HUES64 (cell line): ENCODE data around the gene LPP.

ENCODE experiments used
- H3K27ac ChIP-seq: 2 replicates; pipeline ENCODE4 v1.7.0; 2013; ENCODE audit warnings: low read depth, low read length, inconsistent platforms
- H3K27me3 ChIP-seq: 2 replicates; pipeline ENCODE4 v1.6.1; 2013; ENCODE audit warnings: mild to moderate bottlenecking, low read length; ENCODE audit not compliant: insufficient read depth
- H3K36me3 ChIP-seq: 2 replicates; pipeline ENCODE4 v1.6.1; 2013; ENCODE audit warnings: mild to moderate bottlenecking, low read length; ENCODE audit not compliant: insufficient read depth
- H3K4me1 ChIP-seq: 2 replicates; pipeline ENCODE4 v1.6.1; 2013; ENCODE audit warnings: mild to moderate bottlenecking, low read length, moderate library complexity; ENCODE audit not compliant: insufficient read depth
- H3K4me3 ChIP-seq: 2 replicates; pipeline ENCODE4 v1.5.1; 2013; ENCODE audit warnings: mild to moderate bottlenecking, low read length, moderate library complexity
- H3K9ac ChIP-seq: 2 replicates; pipeline ENCODE4 v1.6.1; 2013; ENCODE audit warnings: mild to moderate bottlenecking, low read depth, low read length
- H3K9me3 ChIP-seq: 2 replicates; pipeline ENCODE4 v1.6.1; 2013; ENCODE audit warnings: low read depth, low read length; ENCODE audit not compliant: insufficient read depth
- WGBS: fragments of 150-250, 120-280 bp; methylation state at CpG from one replicate; pipeline ENCODE4 v1.1.7; 2013; ENCODE audit warnings: missing lambda C conversion rate; 5-methylcytosine and 5-hydroxymethylcytosine counted together

Gene LPP

DNA sequence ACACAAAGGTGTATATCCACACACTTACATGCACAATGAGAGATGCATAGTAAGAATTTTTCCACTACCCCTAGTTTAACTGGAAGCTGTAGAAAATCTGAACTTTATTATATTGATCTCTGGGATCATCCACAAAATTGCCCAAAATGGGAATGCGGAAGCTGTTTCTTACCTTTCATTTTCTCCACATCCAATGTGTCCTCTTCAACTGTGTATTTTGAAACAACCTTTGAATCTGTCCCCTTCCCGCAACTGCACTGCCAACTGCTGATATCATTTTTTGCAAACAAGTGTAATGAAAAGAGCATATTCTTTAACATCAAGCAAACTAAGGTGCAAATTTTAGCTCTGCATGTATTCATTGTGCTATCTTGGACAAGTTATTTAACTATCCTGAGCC lies 590.2 kb downstream of the LPP start:
- Histone ChIP-seq H3K27me3 (no peaks in the 10 kb centered on the region), H3K4me1 (no peaks in the 10 kb centered on the region), H3K36me3 (no peaks in the 10 kb centered on the region), H3K27ac (no peak overlapping the region), H3K9me3 (no peaks in the 10 kb centered on the region), H3K9ac (no peak overlapping the region), H3K4me3 (no peak overlapping the region)
- WGBS, result 96% methylated on average over 2 of the region's 2 CpGs

DNA sequence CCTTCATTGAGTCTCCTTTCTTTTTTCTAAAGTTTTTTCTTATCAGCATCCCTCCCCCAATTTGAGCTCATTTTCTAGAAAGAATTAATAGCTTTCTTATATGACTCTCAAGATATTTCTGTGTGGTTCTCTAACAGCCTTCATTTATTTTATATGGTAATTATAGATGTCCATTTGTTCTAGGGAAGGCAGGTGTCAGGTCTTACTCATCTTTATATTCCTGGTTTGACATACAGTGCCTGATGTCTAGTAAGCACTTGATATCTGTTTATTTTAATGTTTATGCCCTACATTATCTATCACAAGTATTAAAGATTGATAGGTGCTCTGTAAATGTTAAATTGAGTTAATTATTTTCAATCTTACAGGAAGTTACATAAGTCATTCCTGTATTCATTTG lies 591.1 kb downstream of the LPP start:
- no peak overlapping the region for H3K4me3 ChIP-seq
- no peaks in the 10 kb centered on the region for H3K4me1 ChIP-seq
- no peak overlapping the region for H3K27ac ChIP-seq
- H3K27me3 ChIP-seq, result no peaks in the 10 kb centered on the region
- no peaks in the 10 kb centered on the region for H3K9me3 ChIP-seq
- no peak overlapping the region for H3K9ac ChIP-seq
- H3K36me3 ChIP-seq, result no peaks in the 10 kb centered on the region

GRCh38 chr3:188746291-188746783 lies 592.4 kb downstream of the LPP start:
- Histone ChIP-seq H3K27ac (no peak overlapping the region), H3K4me3 (no peak overlapping the region), H3K27me3 (no peaks in the 10 kb centered on the region), H3K36me3 (no peaks in the 10 kb centered on the region), H3K9ac (no peak overlapping the region), H3K9me3 (no peaks in the 10 kb centered on the region), H3K4me1 (no peaks in the 10 kb centered on the region)
- 93% methylated on average over 3 of the region's 3 CpGs for WGBS

- WGBS, result 96% methylated on average over 3 of the region's 3 CpGs
Observed at GRCh38 chr3:188747489-188747888, 593.5 kb downstream of the LPP start.

DNA sequence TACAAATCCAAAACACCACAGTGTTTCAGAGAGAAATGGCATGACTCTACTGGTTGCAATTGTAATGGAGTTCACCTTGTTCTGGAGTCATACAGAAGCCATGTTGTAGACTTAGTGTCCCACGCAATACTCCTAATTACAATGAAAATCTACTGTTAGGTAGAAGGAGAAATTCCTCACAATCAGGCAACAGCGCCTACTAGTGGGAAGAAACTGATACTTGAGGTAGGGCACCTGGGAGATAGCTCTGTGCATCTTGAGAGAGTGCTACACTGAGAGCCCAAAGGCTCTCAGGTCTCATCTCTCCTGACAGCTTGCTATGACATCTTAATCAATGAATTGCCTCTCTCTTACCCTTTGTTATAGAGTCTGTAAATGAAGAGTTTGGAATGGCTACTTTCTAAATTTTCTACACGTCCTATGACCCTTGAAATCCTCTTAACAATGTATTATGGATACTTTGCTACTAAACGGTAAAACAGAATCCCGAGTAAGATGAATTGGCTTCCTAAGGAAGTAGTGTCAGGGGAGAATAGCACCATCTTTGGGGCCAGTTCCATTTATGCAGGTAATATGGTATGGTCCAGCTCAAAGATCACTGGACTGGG lies 595.2 kb downstream of the LPP start:
- no peaks in the 10 kb centered on the region for H3K27me3 ChIP-seq
- 69% methylated on average over 3 of the region's 5 CpGs for WGBS

More at GRCh38 chr3:188747489-188747888, 593.5 kb downstream of the LPP start:
- Histone ChIP-seq H3K9me3 (no peaks in the 10 kb centered on the region), H3K4me3 (no peak overlapping the region), H3K27ac (no peak overlapping the region), H3K9ac (no peak overlapping the region), H3K36me3 (no peaks in the 10 kb centered on the region), H3K4me1 (no peaks in the 10 kb centered on the region), H3K27me3 (no peaks in the 10 kb centered on the region)

DNA sequence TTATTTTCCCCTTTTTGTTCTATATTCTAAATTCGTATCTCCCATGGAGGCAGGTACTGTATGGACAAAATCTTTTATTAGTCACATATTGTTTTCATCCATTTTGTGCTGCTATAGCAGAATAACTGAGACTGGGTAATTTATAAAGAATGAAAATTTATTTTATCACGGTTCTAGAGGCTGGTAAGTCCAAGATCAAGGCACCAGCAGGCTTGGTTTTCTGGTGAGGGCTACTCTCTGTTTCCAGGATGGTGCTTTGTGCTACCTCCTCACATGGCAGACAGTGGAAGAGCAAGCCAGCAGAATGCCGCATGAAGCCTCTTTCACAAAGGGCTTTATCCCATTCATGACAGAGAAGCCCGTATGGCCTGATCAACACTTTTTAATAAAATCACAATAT lies 595.9 kb downstream of the LPP start:
- H3K9me3 ChIP-seq, result no peaks in the 10 kb centered on the region
- 92% methylated on average over 3 of the region's 4 CpGs for WGBS
- no peak overlapping the region for H3K9ac ChIP-seq
- H3K4me1 ChIP-seq, result no peaks in the 10 kb centered on the region
- H3K4me3 ChIP-seq, result no peak overlapping the region
- H3K27me3 ChIP-seq, result no peaks in the 10 kb centered on the region
- H3K27ac ChIP-seq, result no peak overlapping the region
- H3K36me3 ChIP-seq, result no peaks in the 10 kb centered on the region

More for the DNA sequence above, 595.2 kb downstream of the LPP start:
- Histone ChIP-seq H3K27ac (no peak overlapping the region), H3K9me3 (no peaks in the 10 kb centered on the region), H3K9ac (no peak overlapping the region), H3K4me3 (no peak overlapping the region), H3K36me3 (no peaks in the 10 kb centered on the region), H3K4me1 (no peaks in the 10 kb centered on the region)

DNA sequence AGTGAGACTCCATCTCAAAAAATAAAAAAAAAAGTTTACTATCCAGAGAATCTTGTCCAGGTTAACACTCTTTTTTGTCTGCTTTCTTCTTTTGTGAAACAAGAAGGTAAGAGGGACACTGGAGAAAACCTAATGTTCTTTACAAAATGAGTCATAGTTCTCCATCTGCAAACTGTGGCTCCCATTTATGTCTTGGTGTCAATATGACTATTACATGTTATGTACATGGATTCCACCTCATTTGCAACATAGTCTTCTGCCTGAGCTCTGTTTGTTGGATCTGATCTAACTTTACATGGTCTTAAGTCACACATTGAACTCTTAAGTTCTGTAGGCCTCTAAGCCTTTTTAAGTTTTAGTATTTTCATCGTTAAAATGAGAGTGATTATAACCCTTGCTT lies 596.7 kb downstream of the LPP start:
- Histone ChIP-seq H3K36me3 (no peaks in the 10 kb centered on the region), H3K9ac (no peak overlapping the region), H3K4me3 (no peak overlapping the region), H3K27ac (no peak overlapping the region), H3K9me3 (no peaks in the 10 kb centered on the region), H3K4me1 (no peaks in the 10 kb centered on the region), H3K27me3 (no peaks in the 10 kb centered on the region)
- 100% methylated on average over 1 of the region's 1 CpG for WGBS

DNA sequence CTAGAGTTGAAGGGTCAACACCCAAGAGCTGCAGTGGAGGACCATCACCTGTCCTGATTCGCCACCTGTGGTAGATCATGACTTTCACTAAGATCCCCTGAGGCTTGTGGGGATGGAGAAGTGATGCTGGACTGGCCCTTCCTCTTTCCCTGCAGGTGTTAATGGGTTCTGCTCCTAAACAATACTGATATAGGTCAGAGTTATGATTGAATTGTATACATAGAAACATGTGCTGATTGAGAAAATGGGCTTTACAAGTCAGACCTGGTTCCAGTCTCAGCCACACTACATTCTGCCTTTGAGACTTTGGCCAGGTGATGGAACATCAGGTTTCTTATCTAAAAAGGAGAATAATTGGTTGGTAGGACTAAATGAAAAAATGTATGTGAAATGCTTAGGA lies 598.9 kb downstream of the LPP start:
- no peak overlapping the region for H3K27ac ChIP-seq
- H3K9ac ChIP-seq, result no peak overlapping the region
- H3K36me3 ChIP-seq, result no peaks in the 10 kb centered on the region
- no peak overlapping the region for H3K4me3 ChIP-seq
- no peaks in the 10 kb centered on the region for H3K4me1 ChIP-seq
- H3K9me3 ChIP-seq, result no peaks in the 10 kb centered on the region
- 91% methylated on average over 1 of the region's 1 CpG for WGBS
- H3K27me3 ChIP-seq, result no peaks in the 10 kb centered on the region

GRCh38 chr3:188754267-188754666 lies 600.3 kb downstream of the LPP start:
- H3K9me3 ChIP-seq, result no peaks in the 10 kb centered on the region
- H3K27ac ChIP-seq, result no peak overlapping the region
- no peaks in the 10 kb centered on the region for H3K27me3 ChIP-seq
- H3K9ac ChIP-seq, result no peak overlapping the region
- WGBS, result 90% methylated on average over 5 of the region's 5 CpGs
- H3K4me1 ChIP-seq, result no peaks in the 10 kb centered on the region
- no peak overlapping the region for H3K4me3 ChIP-seq
- no peaks in the 10 kb centered on the region for H3K36me3 ChIP-seq

- no peaks in the 10 kb centered on the region for H3K27me3 ChIP-seq
- H3K4me3 ChIP-seq, result no peak overlapping the region
- no peaks in the 10 kb centered on the region for H3K9me3 ChIP-seq
- 92% methylated on average over 3 of the region's 3 CpGs for WGBS
- no peak overlapping the region for H3K27ac ChIP-seq
- no peak overlapping the region for H3K9ac ChIP-seq
- no peaks in the 10 kb centered on the region for H3K36me3 ChIP-seq
- H3K4me1 ChIP-seq, result no peaks in the 10 kb centered on the region
Observed at GRCh38 chr3:188756241-188756640, 602.3 kb downstream of the LPP start.

DNA sequence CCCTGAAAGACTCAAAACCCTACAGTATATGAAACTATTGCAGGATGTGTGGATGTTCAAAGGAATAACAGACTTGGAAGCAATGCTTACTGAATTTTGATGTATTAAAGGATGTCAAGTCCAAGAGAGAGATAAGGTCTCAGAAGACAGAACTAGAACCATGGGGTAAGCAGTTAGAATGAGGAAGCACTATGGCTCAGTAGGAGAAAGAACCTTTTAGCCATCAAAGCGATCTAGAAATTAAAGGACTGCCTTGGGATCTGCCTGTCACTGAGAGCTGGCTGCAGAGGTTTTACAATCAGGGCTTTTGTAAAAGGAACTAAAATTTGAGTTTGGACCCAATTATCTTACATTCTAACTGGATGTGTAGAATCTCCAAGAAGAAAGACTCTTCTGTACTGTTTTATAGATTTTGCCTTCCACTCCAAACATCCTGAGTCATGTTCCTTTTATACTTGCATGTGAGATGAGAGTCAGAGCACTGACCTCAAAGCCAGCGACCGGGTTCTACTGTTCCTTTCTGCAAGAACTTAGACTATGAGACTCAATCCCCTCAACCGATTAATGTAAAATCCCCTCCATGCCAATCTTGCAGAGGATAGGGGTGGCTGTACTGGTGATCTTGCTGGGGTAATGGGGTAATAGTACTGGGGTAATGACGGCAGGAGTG lies 605.5 kb downstream of the LPP start:
- Histone ChIP-seq H3K9me3 (no peaks in the 10 kb centered on the region), H3K27ac (no peak overlapping the region), H3K9ac (no peak overlapping the region), H3K4me3 (no peak overlapping the region), H3K4me1 (no peaks in the 10 kb centered on the region), H3K36me3 (no peaks in the 10 kb centered on the region), H3K27me3 (no peaks in the 10 kb centered on the region)
- over 99% methylated on average over 5 of the region's 5 CpGs for WGBS
